EH (cell line): ENCODE results near the gene MICAL3.
A peak's percentile ranks its signal among the peaks of the same experiment; 100 is the strongest.
"Not testable (repeated sequence)": the region's sequence is repeated elsewhere in the genome, so short reads cannot be mapped to it uniquely, and the experiment has no call there.

Source experiments
- DNase-seq: peaks from one replicate; pipeline ENCODE4 v3.0.0-alpha.2; 2015; ENCODE audit warnings: low read depth

The MICAL3 gene, protein sequence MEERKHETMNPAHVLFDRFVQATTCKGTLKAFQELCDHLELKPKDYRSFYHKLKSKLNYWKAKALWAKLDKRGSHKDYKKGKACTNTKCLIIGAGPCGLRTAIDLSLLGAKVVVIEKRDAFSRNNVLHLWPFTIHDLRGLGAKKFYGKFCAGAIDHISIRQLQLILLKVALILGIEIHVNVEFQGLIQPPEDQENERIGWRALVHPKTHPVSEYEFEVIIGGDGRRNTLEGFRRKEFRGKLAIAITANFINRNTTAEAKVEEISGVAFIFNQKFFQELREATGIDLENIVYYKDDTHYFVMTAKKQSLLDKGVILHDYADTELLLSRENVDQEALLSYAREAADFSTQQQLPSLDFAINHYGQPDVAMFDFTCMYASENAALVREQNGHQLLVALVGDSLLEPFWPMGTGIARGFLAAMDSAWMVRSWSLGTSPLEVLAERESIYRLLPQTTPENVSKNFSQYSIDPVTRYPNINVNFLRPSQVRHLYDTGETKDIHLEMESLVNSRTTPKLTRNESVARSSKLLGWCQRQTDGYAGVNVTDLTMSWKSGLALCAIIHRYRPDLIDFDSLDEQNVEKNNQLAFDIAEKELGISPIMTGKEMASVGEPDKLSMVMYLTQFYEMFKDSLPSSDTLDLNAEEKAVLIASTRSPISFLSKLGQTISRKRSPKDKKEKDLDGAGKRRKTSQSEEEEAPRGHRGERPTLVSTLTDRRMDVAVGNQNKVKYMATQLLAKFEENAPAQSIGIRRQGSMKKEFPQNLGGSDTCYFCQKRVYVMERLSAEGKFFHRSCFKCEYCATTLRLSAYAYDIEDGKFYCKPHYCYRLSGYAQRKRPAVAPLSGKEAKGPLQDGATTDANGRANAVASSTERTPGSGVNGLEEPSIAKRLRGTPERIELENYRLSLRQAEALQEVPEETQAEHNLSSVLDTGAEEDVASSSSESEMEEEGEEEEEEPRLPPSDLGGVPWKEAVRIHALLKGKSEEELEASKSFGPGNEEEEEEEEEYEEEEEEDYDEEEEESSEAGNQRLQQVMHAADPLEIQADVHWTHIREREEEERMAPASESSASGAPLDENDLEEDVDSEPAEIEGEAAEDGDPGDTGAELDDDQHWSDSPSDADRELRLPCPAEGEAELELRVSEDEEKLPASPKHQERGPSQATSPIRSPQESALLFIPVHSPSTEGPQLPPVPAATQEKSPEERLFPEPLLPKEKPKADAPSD (N-terminal part only)

GRCh38 chr22:18024276-18024939 lies at the start of gene MICAL3:
MICAL3 (minus strand) TSS chr22:18024561; CDS start chr22:17906812, 117,749 bp downstream.
- peak; percentile 72 for DNase-seq

DNA sequence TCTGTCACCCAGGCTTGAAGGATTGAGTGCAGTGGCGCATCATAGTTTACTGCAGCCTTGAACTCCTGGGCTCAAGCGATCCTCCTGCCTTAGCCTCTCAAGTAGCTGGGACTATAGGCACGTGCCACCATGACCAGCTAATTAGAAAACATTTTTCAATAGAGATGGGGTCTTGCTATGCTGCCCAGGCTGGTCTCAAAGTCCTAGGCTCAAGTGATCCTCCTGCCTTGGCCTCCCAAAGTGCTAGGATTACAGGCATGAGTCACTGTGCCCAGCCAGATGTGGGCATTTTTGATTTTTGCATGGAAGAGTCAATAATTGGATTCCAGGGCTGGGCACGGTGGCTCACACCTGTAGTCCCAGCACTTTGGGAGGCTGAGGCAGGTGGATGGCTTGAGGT lies 49.6 kb upstream of the MICAL3 start:
- not testable (repeated sequence) for DNase-seq

DNA sequence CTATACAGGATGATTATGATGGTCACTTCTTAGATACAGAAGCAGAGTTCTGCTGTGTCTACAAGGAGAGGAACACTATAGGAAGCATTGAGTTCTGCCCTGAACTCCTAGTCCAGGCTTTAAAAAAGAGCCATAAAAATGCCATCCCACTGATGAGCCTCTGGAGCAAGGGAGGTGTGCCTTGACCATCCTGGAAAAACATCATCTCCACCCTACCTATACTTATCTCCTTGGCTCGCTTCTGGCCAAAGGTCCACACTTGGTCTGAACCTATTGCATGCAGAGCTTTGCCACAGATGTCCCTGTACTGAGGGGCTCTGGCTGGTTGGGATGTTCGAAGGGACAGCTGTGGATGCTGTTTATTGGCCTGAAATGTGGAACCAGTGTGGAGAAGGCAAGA lies 49.1 kb upstream of the MICAL3 start:
- no peak for DNase-seq

- no peak for DNase-seq
Observed at GRCh38 chr22:18071968-18072310, 47.6 kb upstream of the MICAL3 start.

- DNase-seq, result not testable (repeated sequence)
Observed at GRCh38 chr22:18071307-18071967, 47.1 kb upstream of the MICAL3 start.

GRCh38 chr22:18070556-18071306 lies 46.4 kb upstream of the MICAL3 start:
- DNase-seq, result no peak

DNA sequence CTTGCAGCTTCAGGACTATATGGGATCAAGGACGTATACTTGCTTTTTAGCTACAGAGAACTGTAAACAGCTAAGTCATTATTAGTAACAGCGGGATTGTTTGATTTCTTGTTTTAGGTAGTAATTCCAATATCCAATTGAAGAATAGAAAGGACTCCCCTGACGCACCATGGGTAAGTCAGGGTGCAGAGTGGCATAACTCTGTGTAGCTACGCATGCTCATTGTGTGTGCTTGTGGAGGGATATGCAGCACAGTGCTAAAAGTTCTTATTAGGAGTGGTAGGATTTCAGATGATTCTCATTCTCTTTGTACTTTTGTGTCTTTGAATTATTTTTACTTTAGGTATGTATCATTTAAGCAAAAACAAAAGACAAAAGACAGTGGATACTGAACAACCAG lies 45.7 kb upstream of the MICAL3 start:
- DNase-seq, result no peak

GRCh38 chr22:18069041-18069440 lies 44.7 kb upstream of the MICAL3 start:
- no peak for DNase-seq

GRCh38 chr22:18068381-18068988 lies 44.1 kb upstream of the MICAL3 start:
- peak; percentile 91 for DNase-seq

- peak; percentile 29 for DNase-seq
Observed at GRCh38 chr22:18067548-18068341, 43.4 kb upstream of the MICAL3 start.

GRCh38 chr22:18067121-18067520 lies 42.8 kb upstream of the MICAL3 start:
- DNase-seq, result no peak

GRCh38 chr22:18066181-18066859 lies 42.0 kb upstream of the MICAL3 start:
- no peak for DNase-seq

DNA sequence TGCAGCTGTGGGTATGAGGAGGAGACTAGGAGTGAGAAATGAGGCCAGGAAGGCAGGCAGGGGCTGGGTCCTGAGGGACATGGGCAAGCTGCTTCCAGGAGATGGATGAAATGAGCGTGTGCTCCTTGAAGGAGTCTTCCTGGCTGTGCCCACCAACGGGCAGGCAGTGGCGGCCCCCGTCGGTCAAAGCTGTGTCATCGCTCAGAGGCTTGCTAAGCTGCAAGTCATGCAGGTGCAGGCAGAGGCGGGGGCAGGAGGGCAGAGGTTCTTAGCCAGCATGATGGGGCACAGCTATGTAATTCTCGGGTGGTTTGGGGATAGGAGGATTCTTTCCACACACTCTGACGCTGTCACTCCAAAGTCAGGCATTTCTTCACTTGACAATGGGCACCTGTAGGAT lies 40.9 kb upstream of the MICAL3 start:
- DNase-seq, result no peak

DNA sequence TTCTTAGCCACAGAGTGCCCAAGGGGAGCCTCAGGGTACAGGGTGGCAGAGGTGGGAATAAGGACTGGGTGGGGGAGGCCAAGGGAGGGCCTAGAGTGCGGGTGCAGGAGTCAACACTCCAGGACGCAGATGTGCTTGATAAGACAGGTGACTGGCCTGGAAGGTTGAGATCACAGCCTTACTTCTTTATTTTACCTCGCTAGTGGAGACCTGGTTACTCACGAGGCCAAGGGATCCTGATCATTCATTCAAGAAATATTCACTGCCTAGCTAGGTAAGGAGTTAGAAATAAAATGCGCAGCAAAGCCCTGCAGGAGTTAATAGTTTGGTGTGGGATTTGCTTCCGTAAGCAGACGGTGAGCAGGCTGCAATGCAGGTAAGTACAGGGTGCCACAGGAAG lies 40.3 kb upstream of the MICAL3 start:
- DNase-seq, result no peak

- not testable (repeated sequence) for DNase-seq
Observed at GRCh38 chr22:18063715-18064114, 39.4 kb upstream of the MICAL3 start.

- peak; percentile 94 for DNase-seq
Observed at GRCh38 chr22:18063306-18063705, 38.9 kb upstream of the MICAL3 start.

DNA sequence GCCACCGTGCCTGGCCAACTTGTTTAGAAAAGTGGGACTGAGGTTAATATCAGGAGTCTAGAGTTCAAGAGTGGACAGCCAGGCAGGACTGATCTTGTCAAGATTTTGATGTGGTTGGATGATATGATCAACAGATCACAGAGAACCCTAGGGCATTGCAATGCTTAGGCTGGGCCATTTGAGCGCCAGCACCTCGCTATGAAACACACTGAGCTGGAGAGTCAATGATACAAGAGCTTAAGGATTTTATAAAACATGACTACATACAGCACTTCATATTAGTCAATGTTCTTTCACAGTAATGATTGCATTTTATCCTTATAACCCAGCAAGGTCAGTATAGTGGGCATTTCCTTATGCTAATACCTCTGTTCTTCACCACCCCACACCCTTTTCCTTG lies 38.1 kb upstream of the MICAL3 start:
- no peak for DNase-seq
